GM10248 (cell line): ENCODE data around the gene HIGD1A.

Experiments
- CTCF ChIA-PET: fragments of 300-600 bp; sonication (Branson Sonifier 250); formaldehyde crosslinking; extraction: SDS; loops from one replicate; lab custom pipeline; 2021; ENCODE audit warnings: antibody characterized with exemption; lab: Yijun Ruan, JAX
- POLR2A ChIA-PET: fragments of 350-650 bp; sonication (Branson Sonifier 250); formaldehyde crosslinking; extraction: SDS; loops from one replicate; lab custom pipeline; 2020; ENCODE audit warnings: antibody characterized with exemption; lab: Yijun Ruan, JAX
- DNase-seq: peaks from one replicate; pipeline ENCODE4 v3.0.0; 2012; ENCODE audit errors: extremely low spot score
- CTCF ChIP-seq: IDR thresholded peaks from 2 replicates; pipeline ENCODE4 v1.5.1; 2012; ENCODE audit warnings: mild to moderate bottlenecking, low read depth; ENCODE audit errors: extremely low read depth, missing control alignments, control extremely low read depth

The HIGD1A gene

DNA sequence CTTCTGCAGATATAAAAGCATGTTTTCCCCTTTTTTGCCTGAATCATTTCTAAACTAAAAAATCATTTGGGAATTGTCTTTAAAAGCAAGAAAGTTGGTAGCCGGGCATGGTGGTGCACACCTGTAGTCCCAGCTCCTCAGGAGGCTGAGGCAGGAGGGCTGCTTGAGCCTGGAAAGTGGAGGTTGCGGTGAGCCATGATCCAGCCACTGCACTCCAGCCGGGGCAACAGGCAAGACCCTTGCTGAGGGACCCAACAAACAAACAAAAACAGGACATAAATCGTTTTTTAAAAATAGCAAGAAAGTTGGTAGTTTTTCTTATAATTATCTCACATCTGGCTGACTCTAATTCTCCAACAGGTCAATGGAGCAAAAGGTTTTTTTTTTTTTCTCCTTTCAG is 2.5 kb downstream of the HIGD1A start:
- POLR2A ChIA-PET: no interaction called here
- TF ChIP-seq CTCF: no peak
- DNase-seq: no peak
- CTCF ChIA-PET: no interaction called here

DNA sequence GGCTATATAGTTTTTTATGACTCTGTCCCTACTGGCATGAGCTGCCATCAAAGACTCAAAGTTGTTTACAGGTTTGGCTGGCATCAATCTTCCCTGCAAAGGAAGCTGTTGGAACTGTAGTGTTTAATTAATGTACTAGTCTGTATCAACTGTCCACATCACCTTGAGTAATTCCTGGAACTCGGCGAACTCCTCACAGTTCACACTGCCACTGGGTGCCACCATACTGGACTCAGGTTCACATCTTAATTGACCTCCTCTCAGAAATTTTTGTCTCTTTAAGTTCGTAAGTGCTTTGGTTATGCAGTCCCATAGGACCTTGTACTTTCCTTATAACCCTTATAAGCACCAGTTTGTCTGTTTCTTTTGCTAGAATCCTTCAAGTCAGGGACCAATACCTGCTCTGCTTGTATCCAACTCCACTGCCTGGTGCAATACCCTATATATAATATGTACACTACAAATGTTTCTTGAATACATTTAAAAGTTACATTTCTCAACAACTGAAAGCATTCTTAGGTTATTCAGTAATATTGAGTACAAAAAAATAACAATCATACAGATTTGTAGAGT is 3.2 kb downstream of the HIGD1A start:
- no peak for DNase-seq
- no peak for TF ChIP-seq CTCF
- POLR2A ChIA-PET: no interaction called here
- CTCF ChIA-PET: interaction anchor here (0.8 to 1.2 kb wide), 3 partner anchors 15 to 21 kb away, joined by 3 to 7 read pairs (median 3); no protein-coding TSS in a partner anchor

DNA sequence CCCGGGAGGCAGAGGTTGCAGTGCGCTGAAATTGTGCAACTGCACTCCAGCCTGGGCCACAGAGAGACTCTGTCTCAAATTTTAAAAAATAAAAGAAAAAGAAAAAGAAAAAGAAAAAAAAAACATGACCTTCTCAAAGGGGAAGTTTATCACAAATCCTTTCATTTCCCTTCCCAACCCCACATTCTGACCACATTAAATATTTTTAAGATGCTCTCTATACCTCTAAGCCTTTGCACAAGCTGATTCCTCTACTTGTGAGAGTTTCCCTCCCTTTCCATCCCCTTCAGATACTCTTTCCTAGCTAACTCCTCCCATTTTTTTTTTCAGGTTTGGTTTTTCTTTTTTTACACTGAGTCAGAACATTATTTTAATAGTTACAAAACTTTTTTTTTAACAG is 4.0 kb downstream of the HIGD1A start:
- TF ChIP-seq CTCF: no peak
- ChIA-PET CTCF (interaction anchor here (1.1 to 1.2 kb wide), 2 partner anchors 14 to 20 kb away, joined by 3 to 7 read pairs; no protein-coding TSS in a partner anchor), POLR2A (no interaction called here)
- DNase-seq: no peak

DNA sequence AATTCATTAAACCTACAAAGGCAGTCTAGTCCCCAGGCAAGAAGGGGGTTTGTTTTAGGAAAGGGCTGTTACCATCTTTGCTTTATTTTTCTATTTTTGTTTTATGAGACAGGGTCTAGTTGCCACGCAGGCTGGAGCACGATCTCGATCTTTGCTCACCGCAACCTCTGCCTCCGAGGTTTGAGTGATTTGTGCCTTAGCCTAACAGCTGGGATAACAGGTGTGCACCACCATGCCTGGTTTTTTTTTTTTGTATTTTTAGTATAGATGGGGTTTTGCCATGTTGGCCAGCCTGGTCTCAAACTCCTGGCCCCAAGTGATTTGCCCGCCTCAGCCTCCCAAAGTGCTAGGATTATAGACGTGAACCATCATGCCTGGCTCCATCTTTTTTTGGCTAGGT is 4.9 kb downstream of the HIGD1A start:
- no peak for DNase-seq
- POLR2A ChIA-PET: no interaction called here
- CTCF ChIA-PET: no interaction called here
- no peak for TF ChIP-seq CTCF

DNA sequence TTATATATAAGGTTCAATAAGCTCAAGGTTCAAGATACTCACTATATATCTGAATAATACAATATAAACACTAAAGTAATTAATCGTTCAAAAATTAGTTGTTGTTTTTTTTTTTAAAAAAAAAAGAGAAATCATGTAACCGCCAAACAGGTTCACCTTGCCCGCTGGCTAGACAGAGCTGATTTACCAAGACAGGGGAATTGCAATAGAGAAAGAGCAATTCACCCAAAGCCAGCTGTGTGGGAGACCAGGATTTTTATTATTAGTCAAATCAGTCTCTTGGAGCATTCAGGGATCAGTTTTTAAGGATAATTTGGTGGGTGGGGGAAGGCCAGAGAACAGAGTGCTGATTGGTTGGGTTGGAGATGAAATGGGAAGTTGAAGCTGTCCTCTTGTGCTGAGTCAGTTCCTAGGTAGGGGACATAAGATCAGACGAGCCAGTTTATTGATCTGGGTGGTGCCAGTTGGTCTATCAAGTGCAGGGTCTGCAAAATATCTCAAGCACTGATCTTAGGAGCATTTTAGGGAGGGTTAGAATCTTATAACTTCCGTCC is 7.9 kb downstream of the HIGD1A start:
- DNase-seq: no peak
- CTCF ChIA-PET: interaction anchor here (1.1 to 5.0 kb wide), 5 partner anchors 11 to 85 kb away, joined by 3 to 36 read pairs (median 4); partner anchors contain the start of gene ACKR2
- no peak for TF ChIP-seq CTCF
- POLR2A ChIA-PET: interaction anchor here (0.6 kb wide), 1 partner anchor 341 kb away, joined by 3 read pairs; no protein-coding TSS in a partner anchor

- DNase-seq: no peak
- TF ChIP-seq CTCF: no peak
- ChIA-PET CTCF (interaction anchor here (1.1 to 5.0 kb wide), 6 partner anchors 8 to 86 kb away, joined by 3 to 36 read pairs (median 5); partner anchors contain the start of genes ACKR2 and HIGD1A), POLR2A (no interaction called here)
Observed at GRCh38 chr3:42795621-42796181, 8.6 kb downstream of the HIGD1A start.
